Prostate gland (tissue), 2 donors: ENCODE results near the gene MBP.

ENCODE experiments used
- CTCF ChIP-seq, 4 experiments: fragments of 200-600 bp in 2 of 4; fragments of 450-650 bp in 2 of 4; sonication (generic) in 2 of 4; IDR thresholded peaks; 1 replicate in 3 of 4; 2 replicates in 1 of 4; pipeline ENCODE4 v1.5.1; 2016 to 2019; ENCODE audit warnings: antibody characterized with exemption in 4 of 4, mild to moderate bottlenecking in 2 of 4, moderate library complexity in 2 of 4
- POLR2A ChIP-seq: fragments of 450-650 bp; IDR thresholded peaks from one replicate; pipeline ENCODE4 v1.6.1; 2016; ENCODE audit warnings: antibody characterized with exemption, mild to moderate bottlenecking

GRCh38 chr18:77030201-77030600 is 102.4 kb downstream of the MBP start:
- TF ChIP-seq CTCF (IDR thresholded peaks at IDR 0.05) (no peak), POLR2A (no peak)
